ENCODE data around the gene PTPRG.
A peak's percentile ranks its signal among the peaks of the same experiment; 100 is the strongest.

DNA sequence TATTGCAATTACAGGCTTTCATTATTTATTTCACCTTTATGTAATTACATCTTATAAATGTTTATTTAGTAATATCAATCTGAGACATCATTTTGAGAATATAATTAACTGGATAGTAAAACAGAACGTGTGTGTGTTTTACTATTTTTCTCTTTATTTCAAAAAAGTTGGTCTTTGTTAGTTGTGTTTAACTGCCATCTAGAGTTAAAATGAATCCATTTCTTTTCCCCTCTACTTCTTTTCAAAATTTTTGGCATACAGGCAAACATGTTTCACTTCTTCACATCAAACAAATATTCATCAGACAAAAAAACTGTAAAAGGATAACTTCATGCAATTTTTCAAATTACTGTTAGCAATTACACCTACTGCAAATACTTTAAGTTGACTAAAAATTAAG is 750.8 kb downstream of the PTPRG start:
- TF ChIP-seq, protein P1, sequence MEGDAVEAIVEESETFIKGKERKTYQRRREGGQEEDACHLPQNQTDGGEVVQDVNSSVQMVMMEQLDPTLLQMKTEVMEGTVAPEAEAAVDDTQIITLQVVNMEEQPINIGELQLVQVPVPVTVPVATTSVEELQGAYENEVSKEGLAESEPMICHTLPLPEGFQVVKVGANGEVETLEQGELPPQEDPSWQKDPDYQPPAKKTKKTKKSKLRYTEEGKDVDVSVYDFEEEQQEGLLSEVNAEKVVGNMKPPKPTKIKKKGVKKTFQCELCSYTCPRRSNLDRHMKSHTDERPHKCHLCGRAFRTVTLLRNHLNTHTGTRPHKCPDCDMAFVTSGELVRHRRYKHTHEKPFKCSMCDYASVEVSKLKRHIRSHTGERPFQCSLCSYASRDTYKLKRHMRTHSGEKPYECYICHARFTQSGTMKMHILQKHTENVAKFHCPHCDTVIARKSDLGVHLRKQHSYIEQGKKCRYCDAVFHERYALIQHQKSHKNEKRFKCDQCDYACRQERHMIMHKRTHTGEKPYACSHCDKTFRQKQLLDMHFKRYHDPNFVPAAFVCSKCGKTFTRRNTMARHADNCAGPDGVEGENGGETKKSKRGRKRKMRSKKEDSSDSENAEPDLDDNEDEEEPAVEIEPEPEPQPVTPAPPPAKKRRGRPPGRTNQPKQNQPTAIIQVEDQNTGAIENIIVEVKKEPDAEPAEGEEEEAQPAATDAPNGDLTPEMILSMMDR (conservative IDR thresholded peaks at IDR 0.05), result peak; percentile 18; the same call in 1 of the 2 replicates
- no peak for TF ChIP-seq ZFX (IDR thresholded peaks at IDR 0.05)
